Activated naive CD8-positive, alpha-beta T cell treated with anti-CD3 and anti-CD28 coated beads, Interleukin-2, amount 10 ng/mL, durations not matched to agents 7 days and 5 days (primary cell): Measurements from ENCODE around the gene PON3. TPM values are rescaled to one million over a fixed set of nuclear protein-coding genes. Genes with fewer than 3 reads are reported as not detected.
A peak's percentile ranks its signal among the peaks of the same experiment; 100 is the strongest.

ENCODE experiments used
- ATAC-seq: fragments of 150-1000 bp; cut with Tn5 transposase; one replicate; pipeline ENCODE4 v1.10.0; 2021; ENCODE audit warnings: low read depth, moderate library complexity
- POLR2A ChIA-PET: fragments of 350-600 bp; sonication (Branson Sonifier 250); formaldehyde crosslinking; loops from one replicate; lab custom pipeline; 2021; ENCODE audit warnings: antibody characterized with exemption; lab: Charles Lee
- DNase-seq: peaks from one replicate; pipeline ENCODE4 v3.0.0; 2021
- H3K27ac Mint-ChIP-seq: one replicate; pipeline ENCODE4 v1.8.0; 2022; ENCODE audit warnings: mild to moderate bottlenecking, mixed read lengths
- H3K27me3 Mint-ChIP-seq: one replicate; pipeline ENCODE4 v1.8.0; 2022; ENCODE audit warnings: mild to moderate bottlenecking, moderate library complexity, mixed read lengths
- H3K36me3 Mint-ChIP-seq: one replicate; pipeline ENCODE4 v1.8.0; 2021; ENCODE audit warnings: mild to moderate bottlenecking, mixed read lengths
- H3K4me1 Mint-ChIP-seq: one replicate; pipeline ENCODE4 v1.8.0; 2021; ENCODE audit warnings: mixed read lengths
- H3K4me3 Mint-ChIP-seq: one replicate; pipeline ENCODE4 v1.8.0; 2022; ENCODE audit warnings: mild to moderate bottlenecking, moderate library complexity, mixed read lengths
- H3K9me3 Mint-ChIP-seq: one replicate; pipeline ENCODE4 v1.8.0; 2021; ENCODE audit warnings: mixed read lengths
- total RNA-seq, 2 experiments: library from RNA; stranded (reverse); gene quantifications; one replicate each; pipeline ENCODE4 v1.2.3, GENCODE V29; 2021

The PON3 gene
- total RNA-seq, 2 experiments from 2014 or later = not detected

GRCh38 chr7:95365151-95365550 lies 31.0 kb downstream of the PON3 start:
- H3K36me3 Mint-ChIP-seq = no peaks in the 10 kb centered on the region
- POLR2A ChIA-PET = no interaction called here
- H3K27me3 Mint-ChIP-seq = no peaks in the 10 kb centered on the region
- H3K4me1 Mint-ChIP-seq = no peaks in the 10 kb centered on the region
- H3K4me3 Mint-ChIP-seq = no peak overlapping the region
- H3K27ac Mint-ChIP-seq = no peak overlapping the region
- no peak for DNase-seq
- ATAC-seq = no peak
- H3K9me3 Mint-ChIP-seq = no peaks in the 10 kb centered on the region

- Mint-ChIP-seq H3K4me1 (no peaks in the 10 kb centered on the region), H3K4me3 (no peak overlapping the region), H3K27me3 (peaks cover 10% of the 10 kb centered on the region), H3K27ac (no peak overlapping the region), H3K36me3 (no peaks in the 10 kb centered on the region), H3K9me3 (no peaks in the 10 kb centered on the region)
- ATAC-seq (no peak), DNase-seq (no peak)
- POLR2A ChIA-PET = no interaction called here
Observed at GRCh38 chr7:95357623-95358022, 38.6 kb downstream of the PON3 start.

GRCh38 chr7:95342642-95343307 lies 53.4 kb downstream of the PON3 start:
- Mint-ChIP-seq H3K36me3 (no peaks in the 10 kb centered on the region), H3K4me1 (no peaks in the 10 kb centered on the region), H3K27ac (no peak overlapping the region), H3K4me3 (no peak overlapping the region), H3K9me3 (peaks cover under 1% of the 10 kb centered on the region), H3K27me3 (no peaks in the 10 kb centered on the region)
- POLR2A ChIA-PET = no interaction called here
- no peak for ATAC-seq
- no peak for DNase-seq

DNA sequence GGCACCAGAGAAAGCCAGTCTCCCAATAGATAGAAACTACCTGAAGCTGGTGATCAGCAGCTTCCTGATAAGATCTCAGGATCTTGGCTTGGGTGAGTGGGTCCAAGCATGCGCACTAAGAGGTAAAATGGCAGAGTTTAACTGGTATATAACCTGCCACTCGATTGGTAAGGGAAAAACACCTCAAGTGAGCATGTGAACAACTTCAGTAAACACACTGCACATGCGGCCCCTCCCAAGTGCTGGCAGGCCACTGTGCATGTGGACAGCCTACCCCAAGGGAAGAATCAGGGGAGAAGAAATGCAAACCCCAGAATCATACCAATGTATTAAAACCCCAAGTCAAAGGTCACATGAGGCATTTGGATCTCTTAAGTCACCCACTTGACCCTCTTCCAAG lies 54.1 kb downstream of the PON3 start:
- no peak for ATAC-seq
- H3K9me3 Mint-ChIP-seq = peaks cover 3% of the 10 kb centered on the region
- H3K36me3 Mint-ChIP-seq = no peaks in the 10 kb centered on the region
- DNase-seq = no peak
- H3K27me3 Mint-ChIP-seq = no peaks in the 10 kb centered on the region
- no peak overlapping the region for H3K27ac Mint-ChIP-seq
- no peak overlapping the region for H3K4me3 Mint-ChIP-seq
- POLR2A ChIA-PET = no interaction called here
- H3K4me1 Mint-ChIP-seq = no peaks in the 10 kb centered on the region

DNA sequence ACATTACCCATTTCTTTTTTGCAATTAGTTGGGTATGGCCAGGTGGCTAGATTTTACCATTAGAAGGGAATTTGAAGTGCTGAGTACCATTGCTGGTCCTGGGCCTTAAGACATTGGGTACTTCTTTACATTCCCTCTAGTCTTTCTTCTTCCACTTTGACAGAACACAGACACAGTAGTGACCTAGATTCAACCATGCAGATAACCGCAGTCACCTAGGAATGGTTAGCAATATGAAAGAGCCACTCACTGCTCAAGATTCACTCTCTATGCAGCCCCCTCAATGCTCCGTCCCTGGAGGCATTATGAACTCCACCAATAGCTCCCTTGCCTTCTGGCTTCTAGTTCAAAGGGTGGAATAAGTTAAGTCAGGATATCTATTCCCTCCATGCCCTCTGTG lies 55.7 kb downstream of the PON3 start:
- no peak for DNase-seq
- Mint-ChIP-seq H3K36me3 (no peaks in the 10 kb centered on the region), H3K27ac (no peak overlapping the region), H3K9me3 (peaks cover 3% of the 10 kb centered on the region), H3K4me1 (no peaks in the 10 kb centered on the region), H3K27me3 (no peaks in the 10 kb centered on the region), H3K4me3 (no peak overlapping the region)
- POLR2A ChIA-PET = no interaction called here
- no peak for ATAC-seq

DNA sequence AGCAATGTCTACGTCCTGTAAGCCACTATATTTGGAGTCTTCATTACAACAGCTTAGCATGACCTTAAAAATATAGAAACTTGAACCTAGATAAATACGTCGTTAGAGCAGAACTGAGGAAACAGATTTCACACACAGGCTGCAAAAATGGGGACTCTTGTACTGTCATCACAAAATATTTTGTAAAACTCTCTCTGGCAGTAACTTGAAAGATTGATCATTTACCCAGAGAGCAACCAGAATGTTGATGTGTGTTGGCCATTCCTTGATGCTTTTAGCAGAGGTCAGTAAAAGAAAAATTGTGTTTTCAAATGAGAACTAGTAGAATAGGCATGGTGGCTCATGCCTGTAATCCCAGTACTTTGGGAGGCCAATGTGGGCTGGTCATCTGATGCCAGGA lies 57.3 kb downstream of the PON3 start:
- POLR2A ChIA-PET = no interaction called here
- Mint-ChIP-seq H3K27ac (no peak overlapping the region), H3K36me3 (no peaks in the 10 kb centered on the region)

GRCh38 chr7:95335093-95335492 lies 61.1 kb downstream of the PON3 start:
- no peak overlapping the region for H3K4me3 Mint-ChIP-seq
- no peaks in the 10 kb centered on the region for H3K36me3 Mint-ChIP-seq
- H3K9me3 Mint-ChIP-seq = peaks cover 3% of the 10 kb centered on the region
- POLR2A ChIA-PET = no interaction called here
- peaks cover 8% of the 10 kb centered on the region for H3K4me1 Mint-ChIP-seq
- no peak for ATAC-seq
- no peaks in the 10 kb centered on the region for H3K27me3 Mint-ChIP-seq
- DNase-seq = no peak
- no peak overlapping the region for H3K27ac Mint-ChIP-seq

More for the DNA sequence above, 57.3 kb downstream of the PON3 start:
- DNase-seq (no peak), ATAC-seq (no peak)
- Mint-ChIP-seq H3K27me3 (no peaks in the 10 kb centered on the region), H3K9me3 (peaks cover 3% of the 10 kb centered on the region), H3K4me3 (no peak overlapping the region), H3K4me1 (no peaks in the 10 kb centered on the region)

DNA sequence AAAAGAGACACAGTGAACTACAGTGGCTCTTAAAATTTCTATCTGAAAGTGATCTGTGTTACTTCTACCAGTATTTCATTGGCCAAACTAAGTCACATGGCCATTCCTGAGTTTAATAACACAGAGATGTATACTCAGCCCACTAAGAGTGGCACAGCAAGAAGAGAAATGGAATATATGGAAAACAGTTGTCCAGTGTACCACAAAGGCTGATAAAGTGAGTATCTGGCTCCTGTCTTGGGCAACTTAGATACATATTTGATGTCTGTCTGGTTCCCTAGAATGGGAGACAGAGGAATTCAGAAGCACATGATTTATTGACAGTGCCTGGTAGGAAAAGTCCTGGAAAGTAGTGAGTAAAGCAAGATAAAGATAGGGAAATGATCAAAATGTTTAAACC lies 61.7 kb downstream of the PON3 start:
- no peak overlapping the region for H3K4me3 Mint-ChIP-seq
- DNase-seq = no peak
- POLR2A ChIA-PET = no interaction called here
- H3K27me3 Mint-ChIP-seq = no peaks in the 10 kb centered on the region
- peaks cover 3% of the 10 kb centered on the region for H3K9me3 Mint-ChIP-seq
- H3K36me3 Mint-ChIP-seq = peaks cover 1% of the 10 kb centered on the region
- no peak overlapping the region for H3K27ac Mint-ChIP-seq
- no peak for ATAC-seq
- peaks cover 10% of the 10 kb centered on the region for H3K4me1 Mint-ChIP-seq

- H3K36me3 Mint-ChIP-seq = peaks cover 1% of the 10 kb centered on the region
- POLR2A ChIA-PET = no interaction called here
- DNase-seq = no peak
- peak overlapping the region; percentile 76 for H3K4me3 Mint-ChIP-seq
- H3K27ac Mint-ChIP-seq = peak overlapping the region; percentile 85
- no peaks in the 10 kb centered on the region for H3K27me3 Mint-ChIP-seq
- H3K4me1 Mint-ChIP-seq = peaks cover 10% of the 10 kb centered on the region
- peaks cover 5% of the 10 kb centered on the region for H3K9me3 Mint-ChIP-seq
- ATAC-seq = no peak
Observed at GRCh38 chr7:95330961-95331337, 65.2 kb downstream of the PON3 start.

DNA sequence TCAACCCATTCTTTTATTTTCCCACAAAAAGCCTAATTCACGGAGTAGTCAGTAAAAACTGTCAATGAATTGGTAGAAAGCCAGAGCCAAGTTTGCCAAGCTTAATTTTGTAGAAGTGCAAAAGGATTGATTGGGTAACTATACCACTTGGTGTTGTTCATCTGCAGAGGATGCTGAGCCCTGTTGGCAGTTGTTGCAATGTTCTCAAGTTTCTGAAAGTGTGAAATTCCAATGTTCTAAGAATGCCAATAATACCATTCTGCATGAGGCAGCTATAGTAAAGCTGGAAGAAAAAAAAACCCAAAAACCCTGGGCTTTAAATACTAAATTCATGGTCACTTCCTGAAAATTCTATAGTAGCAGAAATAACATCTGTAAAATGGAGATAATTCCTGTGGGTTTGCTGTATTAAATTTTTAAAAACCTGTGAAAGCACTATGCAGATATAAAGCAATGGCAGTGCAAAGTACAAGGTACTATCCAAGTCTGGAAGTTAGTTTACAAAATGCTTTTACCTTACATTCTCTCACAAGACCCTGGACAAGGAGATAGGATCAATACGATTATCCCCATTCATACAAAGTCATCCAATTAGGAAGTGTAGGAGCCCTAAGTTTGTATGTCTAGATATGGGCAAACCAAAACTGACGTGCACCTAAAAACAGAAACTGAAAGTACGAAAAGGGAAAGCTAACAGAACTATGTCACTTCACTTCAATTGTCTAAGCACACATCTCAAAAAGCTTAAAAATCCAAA lies 65.8 kb downstream of the PON3 start:
- DNase-seq (no peak), ATAC-seq (peak; percentile 85)
- POLR2A ChIA-PET = no interaction called here
- peak overlapping the region; percentile 85 for H3K27ac Mint-ChIP-seq
- peak overlapping the region; percentile 76 for H3K4me3 Mint-ChIP-seq
- H3K9me3 Mint-ChIP-seq = peaks cover 7% of the 10 kb centered on the region
- H3K36me3 Mint-ChIP-seq = peaks cover 1% of the 10 kb centered on the region
- peaks cover 2% of the 10 kb centered on the region for H3K27me3 Mint-ChIP-seq
- H3K4me1 Mint-ChIP-seq = peaks cover 10% of the 10 kb centered on the region

DNA sequence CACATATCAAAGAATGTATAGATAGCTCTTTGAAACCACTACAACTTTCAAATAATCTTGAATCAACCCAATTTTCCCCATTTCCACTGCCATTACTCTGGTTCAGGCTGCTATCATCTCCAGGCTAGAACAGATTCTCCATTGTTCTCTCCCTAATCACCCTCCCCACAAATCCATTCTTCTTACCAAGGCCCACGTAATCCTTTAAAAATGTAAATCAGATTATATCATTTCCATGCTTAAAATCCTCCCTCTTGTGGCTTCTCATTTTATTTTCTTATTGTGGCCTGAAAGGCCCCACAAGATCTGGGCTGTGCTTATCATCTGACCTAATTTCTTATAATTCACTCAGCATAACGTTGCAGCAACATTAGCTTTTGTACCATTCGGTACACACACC lies 68.8 kb downstream of the PON3 start:
- H3K27ac Mint-ChIP-seq = no peak overlapping the region
- DNase-seq (no peak), ATAC-seq (no peak)
- peaks cover 7% of the 10 kb centered on the region for H3K9me3 Mint-ChIP-seq
- H3K4me1 Mint-ChIP-seq = peaks cover 19% of the 10 kb centered on the region
- no peak overlapping the region for H3K4me3 Mint-ChIP-seq
- H3K36me3 Mint-ChIP-seq = peaks cover 1% of the 10 kb centered on the region
- peaks cover 6% of the 10 kb centered on the region for H3K27me3 Mint-ChIP-seq
- POLR2A ChIA-PET = no interaction called here

DNA sequence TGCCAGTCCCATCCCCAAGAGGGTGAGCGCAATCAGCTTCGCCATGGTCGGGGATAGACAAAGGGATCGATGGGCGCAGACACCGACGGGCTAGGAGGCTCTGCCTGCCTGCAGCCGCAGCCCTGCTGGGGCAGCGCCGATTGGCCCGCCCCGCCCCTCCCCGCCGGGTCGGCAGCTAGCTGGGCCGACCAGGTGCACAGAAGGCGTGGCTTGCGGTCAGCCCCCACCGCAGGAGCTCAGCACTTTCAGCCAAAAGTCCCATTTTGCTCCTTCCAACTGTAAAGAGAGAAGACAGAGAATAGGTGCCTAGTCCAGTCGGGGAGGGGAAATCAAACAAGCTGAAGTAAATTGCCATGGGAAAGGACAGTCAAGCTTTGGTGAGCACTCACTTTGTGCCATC lies 71.7 kb downstream of the PON3 start, which contains the start of gene PON1:
TSS of gene PON1 (minus strand) at position 102 of the 400 bp plus-strand sequence. CDS start at position 45, 57 bp downstream.
- no peaks in the 10 kb centered on the region for H3K36me3 Mint-ChIP-seq
- ATAC-seq (peak; percentile 80), DNase-seq (peak; percentile 55)
- POLR2A ChIA-PET = no interaction called here
- peaks cover 8% of the 10 kb centered on the region for H3K4me1 Mint-ChIP-seq
- peaks cover 6% of the 10 kb centered on the region for H3K27me3 Mint-ChIP-seq
- peak within 1 kb of the TSS; percentile 61 for H3K4me3 Mint-ChIP-seq
- no peak within 1 kb of the TSS for H3K27ac Mint-ChIP-seq
- peaks cover 7% of the 10 kb centered on the region for H3K9me3 Mint-ChIP-seq

DNA sequence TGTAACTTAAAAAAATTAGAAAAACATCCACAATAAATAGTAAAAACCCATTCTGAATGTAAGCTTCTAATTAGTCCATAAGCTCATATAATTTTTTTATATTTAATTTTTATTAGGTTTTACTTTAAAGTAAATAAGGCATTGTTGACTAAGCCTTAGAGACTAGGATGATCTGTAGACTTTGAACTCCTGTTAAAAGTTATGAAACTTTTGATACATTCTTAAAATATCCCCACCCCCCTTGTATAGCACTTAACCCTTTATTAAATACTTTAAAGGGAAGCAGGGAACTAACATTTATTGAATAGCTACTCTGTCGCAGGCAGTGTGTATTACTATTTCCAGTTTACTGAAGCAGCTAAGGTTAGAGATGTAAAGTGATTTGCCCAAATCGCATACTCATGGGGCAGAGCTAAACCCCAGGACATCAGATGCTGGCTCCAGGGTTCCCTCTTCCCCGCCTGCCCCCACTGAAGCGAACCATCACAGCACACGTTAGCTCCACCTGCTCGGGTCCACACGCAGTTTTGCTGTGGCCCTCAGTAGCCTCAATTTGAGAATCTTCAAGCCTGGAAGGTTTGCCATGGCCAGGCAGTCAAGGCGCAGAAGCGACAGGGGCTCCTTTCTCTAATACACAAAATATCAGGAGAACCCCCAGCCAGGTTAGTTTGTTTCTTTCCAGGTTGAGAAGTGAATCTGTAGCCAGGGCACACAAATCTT lies 72.6 kb downstream of the PON3 start:
- DNase-seq (no peak), ATAC-seq (no peak)
- POLR2A ChIA-PET = no interaction called here
- Mint-ChIP-seq H3K27me3 (peaks cover 6% of the 10 kb centered on the region), H3K36me3 (no peaks in the 10 kb centered on the region), H3K4me1 (peaks cover 8% of the 10 kb centered on the region), H3K4me3 (no peak overlapping the region), H3K27ac (no peak overlapping the region), H3K9me3 (peaks cover 7% of the 10 kb centered on the region)
